ENCODE measurements around the gene CDS1.

- no peak for TF ChIP-seq POLR2A (IDR thresholded peaks at IDR 0.05; ENCODE audit: extremely low read depth, insufficient read length)
- TF ChIP-seq CTCF (IDR thresholded peaks at IDR 0.05; ENCODE audit: low read depth, low read length): no peak
- TF ChIP-seq MAX (IDR thresholded peaks at IDR 0.05; ENCODE audit: low read depth, low read length): no peak
- no peak for TF ChIP-seq MYC (IDR thresholded peaks at IDR 0.05; ENCODE audit: low read depth, low read length)
Observed at GRCh38 chr4:84652478-84652877, 69.6 kb downstream of the CDS1 start.

All from NB4 (cell line).